Measurements from ENCODE around the gene KRT73. TPM values are rescaled to one million over a fixed set of nuclear protein-coding genes. Genes with fewer than 3 reads are reported as not detected.
"Not testable (repeated sequence)": the region's sequence is repeated elsewhere in the genome, so short reads cannot be mapped to it uniquely, and the experiment has no call there.

KRT73 gene
- total RNA-seq, 1 experiment from 2014 or later = not detected

DNA sequence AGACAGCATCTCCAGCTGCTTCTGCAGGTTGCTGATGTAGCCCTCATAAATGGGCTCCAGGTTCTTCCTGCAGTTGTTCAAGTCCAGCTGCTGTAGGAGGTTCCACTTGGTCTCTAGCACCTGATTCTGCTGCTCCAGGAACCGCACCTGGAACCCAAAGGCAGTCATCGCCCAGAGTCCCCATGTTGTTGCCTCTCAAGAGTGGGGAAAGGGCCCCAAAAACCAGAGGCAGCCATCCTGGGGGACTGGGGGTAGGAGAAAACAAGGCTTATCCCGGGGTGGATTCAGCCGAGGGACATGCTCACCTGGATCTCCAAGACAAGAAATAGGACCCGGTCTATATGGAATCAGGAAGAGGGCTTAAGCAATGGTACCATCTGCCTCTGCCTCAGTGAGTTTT is 19.4 kb downstream of the KRT73 start:
- H4K5ac ChIP-seq (ENCODE audit: insufficient read length, low read depth, low read length) = no peak overlapping the region
- TF ChIP-seq, protein P1, sequence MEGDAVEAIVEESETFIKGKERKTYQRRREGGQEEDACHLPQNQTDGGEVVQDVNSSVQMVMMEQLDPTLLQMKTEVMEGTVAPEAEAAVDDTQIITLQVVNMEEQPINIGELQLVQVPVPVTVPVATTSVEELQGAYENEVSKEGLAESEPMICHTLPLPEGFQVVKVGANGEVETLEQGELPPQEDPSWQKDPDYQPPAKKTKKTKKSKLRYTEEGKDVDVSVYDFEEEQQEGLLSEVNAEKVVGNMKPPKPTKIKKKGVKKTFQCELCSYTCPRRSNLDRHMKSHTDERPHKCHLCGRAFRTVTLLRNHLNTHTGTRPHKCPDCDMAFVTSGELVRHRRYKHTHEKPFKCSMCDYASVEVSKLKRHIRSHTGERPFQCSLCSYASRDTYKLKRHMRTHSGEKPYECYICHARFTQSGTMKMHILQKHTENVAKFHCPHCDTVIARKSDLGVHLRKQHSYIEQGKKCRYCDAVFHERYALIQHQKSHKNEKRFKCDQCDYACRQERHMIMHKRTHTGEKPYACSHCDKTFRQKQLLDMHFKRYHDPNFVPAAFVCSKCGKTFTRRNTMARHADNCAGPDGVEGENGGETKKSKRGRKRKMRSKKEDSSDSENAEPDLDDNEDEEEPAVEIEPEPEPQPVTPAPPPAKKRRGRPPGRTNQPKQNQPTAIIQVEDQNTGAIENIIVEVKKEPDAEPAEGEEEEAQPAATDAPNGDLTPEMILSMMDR (conservative IDR thresholded peaks at IDR 0.05) = no peak
- H3K9me3 ChIP-seq (ENCODE audit: control insufficient read depth, low read depth, low read length) = no peaks in the 10 kb centered on the region
- H2BK120ac ChIP-seq (ENCODE audit: low read depth, low read length, poor library complexity, severe bottlenecking) = no peak overlapping the region
- Mint-ChIP-seq H3K36me3 (ENCODE audit: insufficient read depth in 1 of 3, low read depth in 3 of 3) (no peaks in the 10 kb centered on the region), H3K27me3 (ENCODE audit: low read depth) (peaks cover 31% of the 10 kb centered on the region), H3K27ac (no peak overlapping the region), H3K9me3 (no peaks in the 10 kb centered on the region; a peak in 1 of 5 replicates), H3K4me3 (no peak overlapping the region), H3K4me1 (no peaks in the 10 kb centered on the region)
- no peak overlapping the region for H3K4me2 ChIP-seq (ENCODE audit: insufficient read depth, insufficient read length, low read length)
- no peak overlapping the region for H2AK5ac ChIP-seq (ENCODE audit: insufficient read length, low read length)
- H3K23me2 ChIP-seq (ENCODE audit: insufficient read length, low read depth, low read length, poor library complexity, severe bottlenecking) = no peaks in the 10 kb centered on the region
- H4K91ac ChIP-seq (ENCODE audit: insufficient read length, low read depth, low read length) = no peak overlapping the region
- H3K9ac ChIP-seq (ENCODE audit: extremely low read depth, insufficient read length, low read length) = no peak overlapping the region
- no CpG with 5 or more reads among the region's 5 CpGs for WGBS (ENCODE audit: extremely low coverage, insufficient read length, low lambda C conversion rate)
- H3K56ac ChIP-seq (ENCODE audit: insufficient read length, low read depth, low read length) = no peak overlapping the region
- no peak overlapping the region for H2BK5ac ChIP-seq (ENCODE audit: insufficient read length, low read length)
- H2BK15ac ChIP-seq (ENCODE audit: low read depth, low read length) = no peak overlapping the region
- H3K27ac ChIP-seq (ENCODE audit: insufficient read length, low read depth, low read length) = no peak overlapping the region
- no peak overlapping the region for H2BK12ac ChIP-seq (ENCODE audit: insufficient read length, low read depth, low read length)
- no peak overlapping the region for H3K23ac ChIP-seq (ENCODE audit: insufficient read length, low read depth, low read length)
- no peak overlapping the region for H2AFZ ChIP-seq (ENCODE audit: low read length)
- H3K4ac ChIP-seq (ENCODE audit: low read depth, low read length) = no peak overlapping the region
- no peak overlapping the region for H2BK20ac ChIP-seq (ENCODE audit: low read depth, low read length, poor library complexity, severe bottlenecking)
- no peak overlapping the region for H4K8ac ChIP-seq (replicated peaks; ENCODE audit: insufficient read length, low read depth, low read length)
- peak; percentile 15 for DNase-seq
- H4K20me1 ChIP-seq (ENCODE audit: control insufficient read depth, insufficient read depth, insufficient read length) = no peaks in the 10 kb centered on the region
- H3K79me2 ChIP-seq (ENCODE audit: insufficient read depth, low read length) = no peaks in the 10 kb centered on the region
- no peak overlapping the region for H3K14ac ChIP-seq (ENCODE audit: insufficient read depth, low read length)
- no peaks in the 10 kb centered on the region for H3K27me3 ChIP-seq (ENCODE audit: insufficient read depth, low read length)
- no peak overlapping the region for H3K18ac ChIP-seq (ENCODE audit: insufficient read length, low read depth, low read length)
- no peaks in the 10 kb centered on the region for H3K79me1 ChIP-seq (ENCODE audit: insufficient read depth, low read depth, low read length, poor library complexity, severe bottlenecking)
- no peak overlapping the region for H3T11ph ChIP-seq (ENCODE audit: low read length)
- no peaks in the 10 kb centered on the region for H3K4me1 ChIP-seq (ENCODE audit: insufficient read depth, low read length)

DNA sequence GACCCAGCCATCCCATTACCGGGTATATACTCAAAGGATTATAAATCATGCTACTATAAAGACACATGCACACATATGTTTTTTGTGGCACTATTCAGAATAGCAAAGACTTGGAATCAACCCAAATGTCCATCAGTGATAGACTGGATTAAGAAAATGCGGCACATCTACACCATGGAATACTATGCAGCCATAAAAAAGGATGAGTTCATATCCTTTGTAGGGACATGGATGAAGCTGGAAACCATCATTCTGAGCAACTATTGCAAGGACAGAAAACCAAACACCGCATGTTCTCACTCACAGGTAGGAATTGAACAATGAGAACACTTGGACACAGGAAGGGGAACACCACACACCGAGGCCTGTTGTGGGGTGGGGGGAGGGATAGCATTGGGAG is 24.1 kb downstream of the KRT73 start:
- not testable (repeated sequence) for H4K8ac ChIP-seq (replicated peaks; ENCODE audit: insufficient read length, low read depth, low read length); H3K79me1 ChIP-seq (ENCODE audit: insufficient read depth, low read depth, low read length, poor library complexity, severe bottlenecking); H4K91ac ChIP-seq (ENCODE audit: insufficient read length, low read depth, low read length); H4K5ac ChIP-seq (ENCODE audit: insufficient read length, low read depth, low read length); H3K18ac ChIP-seq (ENCODE audit: insufficient read length, low read depth, low read length); H3K27me3 ChIP-seq (ENCODE audit: insufficient read depth, low read length); H4K20me1 ChIP-seq (ENCODE audit: control insufficient read depth, insufficient read depth, insufficient read length); H3K4me3 Mint-ChIP-seq; H2AK5ac ChIP-seq (ENCODE audit: insufficient read length, low read length); H3K27ac Mint-ChIP-seq; H3K56ac ChIP-seq (ENCODE audit: insufficient read length, low read depth, low read length); DNase-seq; H2BK5ac ChIP-seq (ENCODE audit: insufficient read length, low read length); H3K4me1 ChIP-seq (ENCODE audit: insufficient read depth, low read length); H2BK15ac ChIP-seq (ENCODE audit: low read depth, low read length); H3K9ac ChIP-seq (ENCODE audit: extremely low read depth, insufficient read length, low read length); H2BK12ac ChIP-seq (ENCODE audit: insufficient read length, low read depth, low read length); H3K23me2 ChIP-seq (ENCODE audit: insufficient read length, low read depth, low read length, poor library complexity, severe bottlenecking); H3K79me2 ChIP-seq (ENCODE audit: insufficient read depth, low read length); H3K23ac ChIP-seq (ENCODE audit: insufficient read length, low read depth, low read length); H3K4me2 ChIP-seq (ENCODE audit: insufficient read depth, insufficient read length, low read length); H2BK20ac ChIP-seq (ENCODE audit: low read depth, low read length, poor library complexity, severe bottlenecking); H3K4me1 Mint-ChIP-seq; H3T11ph ChIP-seq (ENCODE audit: low read length); H3K14ac ChIP-seq (ENCODE audit: insufficient read depth, low read length); H3K27ac ChIP-seq (ENCODE audit: insufficient read length, low read depth, low read length); H2AFZ ChIP-seq (ENCODE audit: low read length); H3K4ac ChIP-seq (ENCODE audit: low read depth, low read length); H2BK120ac ChIP-seq (ENCODE audit: low read depth, low read length, poor library complexity, severe bottlenecking)
- WGBS (ENCODE audit: extremely low coverage, insufficient read length, low lambda C conversion rate) = no CpG with 5 or more reads among the region's 4 CpGs
- H3K9me3 Mint-ChIP-seq = peaks cover 26 to 38% of the 10 kb centered on the region in 2 experiments
- peaks cover 28% of the 10 kb centered on the region for H3K27me3 Mint-ChIP-seq (ENCODE audit: low read depth)
- peaks cover 15% of the 10 kb centered on the region for H3K9me3 ChIP-seq (ENCODE audit: control insufficient read depth, low read depth, low read length)
- H3K36me3 Mint-ChIP-seq (ENCODE audit: insufficient read depth in 1 of 3, low read depth in 3 of 3) = peaks cover 3 to 13% (median 11%) of the 10 kb centered on the region in 3 experiments
